Heart left ventricle (tissue), 16 donors: ENCODE results near the gene SUSD1. TPM values are rescaled to one million over a fixed set of nuclear protein-coding genes. Genes with fewer than 3 reads are reported as not detected.

ENCODE experiments used
- ATAC-seq, 4 donors: fragments of 200-7000 bp; cut with Tn5 transposase; one replicate each; pipeline ENCODE4 v1.9.1; 2020 to 2022; ENCODE audit warnings: moderate library complexity in 4 of 4, mild to moderate bottlenecking in 3 of 4, moderate number of reproducible peaks in 1 of 4
- DNase-seq, 5 donors: peaks; one replicate each; pipeline ENCODE4 v3.0.0-alpha.2; 2020
- H3K27ac ChIP-seq, 12 donors: fragments of 200-600 bp; sonication (generic) in 4 of 12; one replicate each; pipeline versions ENCODE4 v1.5.0 to v1.8.0; 2016 to 2022; ENCODE audit warnings: mild to moderate bottlenecking in 2 of 12
- H3K27me3 ChIP-seq, 9 donors: fragments of 200-600 bp; sonication (generic) in 2 of 9; one replicate each; pipeline versions ENCODE4 v1.5.1 to v1.8.0; 2016 to 2022; ENCODE audit warnings: mild to moderate bottlenecking in 3 of 9
- H3K36me3 ChIP-seq, 9 donors: fragments of 200-600 bp; sonication (generic) in 2 of 9; one replicate each; pipeline versions ENCODE4 v1.5.0 to v1.8.0; 2018 to 2022; ENCODE audit warnings: mild to moderate bottlenecking in 2 of 9
- H3K4me1 ChIP-seq, 12 donors: fragments of 200-600 bp; sonication (generic) in 4 of 12; one replicate each; pipeline versions ENCODE4 v1.5.0 to v1.8.0; 2016 to 2022; ENCODE audit warnings: mild to moderate bottlenecking in 3 of 12
- H3K4me3 ChIP-seq, 12 donors: fragments of 200-600 bp; sonication (generic) in 4 of 12; one replicate each; pipeline versions ENCODE4 v1.5.0 to v1.8.0; 2017 to 2022; ENCODE audit warnings: mild to moderate bottlenecking in 9 of 12, moderate library complexity in 4 of 12
- H3K9me3 ChIP-seq, 12 donors: fragments of 200-600 bp; sonication (generic) in 4 of 12; one replicate each; pipeline versions ENCODE4 v1.5.0 to v1.8.0; 2016 to 2022; ENCODE audit warnings: mild to moderate bottlenecking in 1 of 12
- POLR2A ChIP-seq, 2 donors: fragments of 450-650 bp; IDR thresholded peaks; one replicate each; pipeline ENCODE4 v1.6.1; 2017; ENCODE audit warnings: antibody characterized with exemption in 2 of 2, mild to moderate bottlenecking in 2 of 2, moderate library complexity in 2 of 2
- WGBS, 4 donors: extraction: QIAGEN DNeasy Blood & Tissue Kit in 2 of 4; methylation state at CpG; one replicate each; pipeline versions ENCODE4 v1.1.5 to v1.1.7; 2013 to 2018; 5-methylcytosine and 5-hydroxymethylcytosine counted together
- intact Hi-C, 10 donors: fragments of 100-400 bp; cut with DNase I; formaldehyde crosslinking; loops; one replicate each; pipeline versions ENCODE4 v1.11.1 to v1.14.2; 2022
- polyA plus RNA-seq, 2 donors: library from polyadenylated mRNA; stranded (reverse); fragments of 200-250 nt; gene quantifications; one replicate each; pipeline ENCODE4 v1.2.3, GENCODE V29; 2013
- total RNA-seq, 9 donors: library from RNA; depleted of rRNA in 2 of 9; stranded (reverse); fragments of >200 nt in 2 of 9; fragmentation: NEBNext Ultra II Directional in 3 of 9; extraction: Animal tissue kit (Norgen Biotek cat#: 25700) in 3 of 9; gene quantifications; one replicate each; pipeline versions ENCODE4 v1.1.0 to v1.2.4, GENCODE V29; 2016 to 2023
- TF ChIP-seq, protein P1 (sequence below), 12 donors: fragments of 200-600 bp; sonication (generic) in 4 of 12; IDR thresholded peaks; one replicate each; pipeline versions ENCODE4 v1.5.0 to v1.8.0; 2018 to 2022; ENCODE audit warnings: antibody characterized with exemption in 12 of 12, mild to moderate bottlenecking in 5 of 12
- donor health status: ischemic (EF 13 %, LVEDD 7.1; RV severe dilation, severe dysfunction).
- donor health status: healthy with polysubstance abuse.
- donor health status: DM: no; HTN: yes; CAD: no.
- donor health status: DM: no; HTN: no; CAD: no.
- donor health status: ischemic (EF 25% LVEDD 6.9; RV normal size, moderate dysfunction).
- donor health status: ischemic (EF 25% LVEDD 5.7; RV mildly dilated, moderate dysfunction).
- donor health status: healthy.
- donor health status: DM: yes; HTN: yes; CAD: no.
- donor health status: ischemic (EF 35%, LVEDD 5.7; RV mildly dilated, moderate dysfunction).
- donor health status: nonischemic (EF 11% LVEDD 7.7; RV severe dilation, severe dysfunction).
- donor health status: DM: yes; HTN: yes; CAD: no.
- donor health status: PGD.
- donor health status: ischemic (EF 29% LVEDD 5.4; RV normal size, mild dysfunction).
- donor health status: nonischemic (EF 23%, LVEDD 6.1; RV moderate dilation, normal function).

The SUSD1 gene
- total and polyA plus RNA-seq, 11 donors: 1.0 to 22.7 (median 6.0) TPM

DNA sequence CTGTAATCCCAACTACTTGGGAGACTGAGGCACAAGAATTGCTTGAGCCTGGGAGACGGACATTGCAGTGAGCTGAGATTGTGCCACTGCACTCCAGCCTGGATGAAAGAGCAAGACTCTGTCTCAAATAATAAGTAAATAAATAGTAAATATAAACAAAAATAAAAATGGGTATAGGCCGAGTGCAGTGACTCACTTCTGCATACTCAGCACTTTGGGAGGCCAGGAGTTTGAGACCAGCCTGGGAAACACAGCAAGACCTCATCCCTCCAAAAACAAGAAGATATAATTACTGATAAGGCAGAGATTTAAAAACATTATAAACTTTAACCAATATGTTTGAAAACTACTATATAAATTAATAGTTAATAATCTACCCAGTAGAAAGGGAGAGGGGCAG is 37.8 kb upstream of the SUSD1 start:
- WGBS, 4 donors: 93 to 95% (median 94%) methylated on average over 2 of the region's 2 CpGs
- ATAC-seq: no peak

DNA sequence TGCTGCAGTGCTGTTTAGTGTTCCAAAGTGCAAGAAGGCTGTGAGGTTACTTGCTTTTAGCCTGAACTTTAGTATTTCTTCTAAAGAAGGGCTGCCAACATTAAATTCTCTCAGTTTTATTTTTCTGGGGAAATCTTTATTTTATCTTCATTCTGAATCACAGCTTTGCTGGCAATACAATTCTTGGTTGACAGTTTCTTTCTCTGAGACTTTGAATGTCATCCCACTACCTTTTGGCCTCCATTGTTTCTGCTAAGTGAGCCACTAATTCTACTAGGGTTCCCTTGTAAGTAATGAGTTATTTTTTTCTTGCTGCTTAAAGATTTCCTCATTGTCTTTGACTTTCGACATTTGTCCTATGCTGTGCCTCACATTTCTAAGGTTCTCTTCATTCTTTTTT is 32.4 kb upstream of the SUSD1 start:
- peaks cover 0 to 67% (median 26%) of the 10 kb centered on the region in 9 donors for H3K36me3 ChIP-seq
- TF ChIP-seq, protein P1, sequence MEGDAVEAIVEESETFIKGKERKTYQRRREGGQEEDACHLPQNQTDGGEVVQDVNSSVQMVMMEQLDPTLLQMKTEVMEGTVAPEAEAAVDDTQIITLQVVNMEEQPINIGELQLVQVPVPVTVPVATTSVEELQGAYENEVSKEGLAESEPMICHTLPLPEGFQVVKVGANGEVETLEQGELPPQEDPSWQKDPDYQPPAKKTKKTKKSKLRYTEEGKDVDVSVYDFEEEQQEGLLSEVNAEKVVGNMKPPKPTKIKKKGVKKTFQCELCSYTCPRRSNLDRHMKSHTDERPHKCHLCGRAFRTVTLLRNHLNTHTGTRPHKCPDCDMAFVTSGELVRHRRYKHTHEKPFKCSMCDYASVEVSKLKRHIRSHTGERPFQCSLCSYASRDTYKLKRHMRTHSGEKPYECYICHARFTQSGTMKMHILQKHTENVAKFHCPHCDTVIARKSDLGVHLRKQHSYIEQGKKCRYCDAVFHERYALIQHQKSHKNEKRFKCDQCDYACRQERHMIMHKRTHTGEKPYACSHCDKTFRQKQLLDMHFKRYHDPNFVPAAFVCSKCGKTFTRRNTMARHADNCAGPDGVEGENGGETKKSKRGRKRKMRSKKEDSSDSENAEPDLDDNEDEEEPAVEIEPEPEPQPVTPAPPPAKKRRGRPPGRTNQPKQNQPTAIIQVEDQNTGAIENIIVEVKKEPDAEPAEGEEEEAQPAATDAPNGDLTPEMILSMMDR (IDR thresholded peaks at IDR 0.05): no peak
- TF ChIP-seq POLR2A (IDR thresholded peaks at IDR 0.05): no peak
- H3K9me3 ChIP-seq: peaks cover 0 to 38% (median 9%) of the 10 kb centered on the region in 12 donors
- H3K4me3 ChIP-seq: no peak overlapping the region
- intact Hi-C loops: loop anchor here in 2 of 10 donors (5.0 to 10.0 kb wide), 2 partner anchors 50 to 63 kb away; no protein-coding TSS in a partner anchor
- no peak overlapping the region for H3K27ac ChIP-seq
- no peaks in the 10 kb centered on the region for H3K4me1 ChIP-seq
- DNase-seq (no peak), ATAC-seq (no peak)
- 97 to 100% (median 99%) methylated on average over 1 of the region's 1 CpG for WGBS, 4 donors
- H3K27me3 ChIP-seq: no peaks in the 10 kb centered on the region

More for the DNA sequence above, 37.8 kb upstream of the SUSD1 start:
- no peak for DNase-seq
- Histone ChIP-seq H3K27ac (no peak overlapping the region), H3K4me1 (no peaks in the 10 kb centered on the region), H3K4me3 (no peak overlapping the region), H3K36me3 (peaks cover 0 to 94% (median 56%) of the 10 kb centered on the region in 9 donors), H3K27me3 (no peaks in the 10 kb centered on the region), H3K9me3 (peaks cover 0 to 8% (median under 1%) of the 10 kb centered on the region in 12 donors)
- no peak for TF ChIP-seq POLR2A (IDR thresholded peaks at IDR 0.05)
- TF ChIP-seq, protein P1 (IDR thresholded peaks at IDR 0.05): no peak
- intact Hi-C loops: no loop called here

DNA sequence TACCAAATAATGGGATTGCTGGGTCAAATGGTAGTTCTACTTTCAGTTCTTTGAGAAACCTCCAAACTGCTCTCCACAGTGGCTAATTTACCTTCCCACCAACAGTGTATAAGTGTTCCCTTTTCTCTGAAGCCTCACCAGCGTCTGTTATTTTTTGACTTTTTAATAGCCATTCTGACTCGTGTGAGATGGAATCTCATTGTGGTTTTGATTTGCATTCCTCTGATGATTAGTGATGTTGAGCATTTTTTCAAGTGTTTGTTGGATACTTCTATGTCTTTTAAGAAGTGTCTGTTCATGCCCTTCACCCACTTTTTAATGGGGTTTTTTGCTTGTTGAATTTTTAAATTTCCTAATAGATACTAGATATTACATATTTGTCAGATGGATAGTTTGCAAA is 28.4 kb upstream of the SUSD1 start:
- TF ChIP-seq, protein P1 (IDR thresholded peaks at IDR 0.05): no peak
- no peak for TF ChIP-seq POLR2A (IDR thresholded peaks at IDR 0.05)
- no peaks in the 10 kb centered on the region for H3K4me1 ChIP-seq
- no peaks in the 10 kb centered on the region for H3K27me3 ChIP-seq
- peaks cover 0 to 36% (median 9%) of the 10 kb centered on the region in 12 donors for H3K9me3 ChIP-seq
- 85 to 89% (median 88%) methylated on average over 2 of the region's 2 CpGs for WGBS, 4 donors
- DNase-seq (no peak), ATAC-seq (no peak)
- no peak overlapping the region for H3K27ac ChIP-seq
- intact Hi-C loops: loop anchor here in 1 of 10 donors (10.0 kb wide), 1 partner anchor 59 kb away; no protein-coding TSS in a partner anchor
- H3K36me3 ChIP-seq: peaks cover 0 to 29% (median 9%) of the 10 kb centered on the region in 9 donors
- no peak overlapping the region for H3K4me3 ChIP-seq

DNA sequence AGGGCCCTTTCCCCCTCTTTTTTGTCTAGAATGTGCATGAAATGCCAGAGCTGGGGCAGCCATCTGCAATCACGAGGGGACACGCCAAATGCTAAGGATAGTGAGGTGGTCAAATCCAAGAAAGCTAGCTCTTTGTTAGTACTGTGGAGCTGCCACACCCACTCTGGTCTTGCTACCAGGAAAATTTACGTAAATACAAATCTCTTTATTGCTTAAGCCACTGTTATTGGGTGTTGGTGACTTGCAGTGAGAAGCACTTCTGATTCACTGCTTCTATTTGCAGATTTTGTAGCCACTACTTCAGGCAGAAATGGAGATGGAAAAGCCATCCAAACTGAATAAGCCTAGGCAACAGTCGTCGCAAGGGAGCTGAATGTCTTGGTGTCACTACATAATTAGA is 25.6 kb upstream of the SUSD1 start:
- WGBS, 4 donors: 94 to 96% (median 95%) methylated on average over 5 of the region's 5 CpGs
- DNase-seq (no peak), ATAC-seq (no peak)
- H3K36me3 ChIP-seq: peaks cover 0 to 7% (median 0%) of the 10 kb centered on the region in 9 donors
- H3K4me1 ChIP-seq: no peaks in the 10 kb centered on the region
- no peak overlapping the region for H3K27ac ChIP-seq
- H3K27me3 ChIP-seq: no peaks in the 10 kb centered on the region
- no peak overlapping the region for H3K4me3 ChIP-seq
- peaks cover 0 to 16% (median 0%) of the 10 kb centered on the region in 12 donors for H3K9me3 ChIP-seq
- intact Hi-C loops: loop anchor here in 1 of 10 donors (10.0 kb wide), 1 partner anchor 56 kb away; no protein-coding TSS in a partner anchor
- no peak for TF ChIP-seq POLR2A (IDR thresholded peaks at IDR 0.05)
- TF ChIP-seq, protein P1 (IDR thresholded peaks at IDR 0.05): no peak
